Hippocampal formation (tissue), 2 donors: ENCODE results near the gene CIB4.

Experiments
- DNase-seq, 2 donors: peaks; one replicate each; lab custom pipeline; 2025; lab: John Stamatoyannopoulos, UW

Gene CIB4

GRCh38 chr2:26640781-26641564 is at the start of gene CIB4:
Gene CIB4, minus strand, starts transcription at chr2:26641366. Its CDS starts 52 bp downstream, at chr2:26641314.
- DNase-seq = no peak

DNA sequence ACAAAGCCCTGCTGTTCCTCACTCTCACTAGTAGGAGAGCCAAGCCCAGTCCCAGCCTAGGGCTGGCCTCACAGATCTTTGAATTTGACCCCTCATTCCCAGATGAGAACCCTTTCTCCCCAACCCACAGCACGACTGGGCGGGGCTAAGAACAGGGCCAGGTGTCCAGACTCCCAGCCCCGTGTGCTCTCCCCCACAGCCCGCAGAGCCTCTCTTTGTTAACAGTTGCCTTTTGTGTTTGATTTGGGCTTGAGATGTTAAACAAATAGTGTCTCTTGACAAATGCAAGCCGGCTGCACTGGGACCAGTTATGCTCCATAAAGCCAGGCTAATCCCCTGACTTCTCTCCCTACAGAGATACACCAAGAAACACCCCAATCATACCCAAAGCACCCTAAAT is 46.6 kb upstream of the CIB4 start:
- no peak for DNase-seq

GRCh38 chr2:26687328-26687727 is 46.2 kb upstream of the CIB4 start:
- no peak for DNase-seq

GRCh38 chr2:26685989-26686839 is 45.0 kb upstream of the CIB4 start:
- DNase-seq = no peak

GRCh38 chr2:26685341-26685740 is 44.2 kb upstream of the CIB4 start:
- no peak for DNase-seq

- DNase-seq = no peak
Measured at GRCh38 chr2:26683583-26683982, 42.4 kb upstream of the CIB4 start.

DNA sequence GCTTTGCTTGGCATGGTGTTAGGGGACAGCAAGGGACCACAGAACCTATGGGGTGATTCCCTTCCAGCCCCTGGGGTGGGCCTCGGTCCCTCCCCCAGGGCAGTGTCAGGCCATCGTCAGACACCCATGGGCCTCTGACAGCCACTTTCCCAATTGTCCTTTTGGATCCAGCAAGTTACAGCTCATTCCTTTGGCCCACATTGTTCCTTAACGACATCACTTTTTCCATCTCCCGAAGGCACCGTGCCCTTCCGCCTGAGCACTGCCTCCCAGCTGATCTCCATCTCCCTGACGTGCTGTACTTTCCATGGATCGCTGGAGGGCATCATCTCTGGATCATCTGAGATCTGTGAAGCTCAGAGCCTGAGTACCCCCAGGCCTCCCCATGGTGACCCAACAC is 41.0 kb upstream of the CIB4 start:
- DNase-seq = no peak

DNA sequence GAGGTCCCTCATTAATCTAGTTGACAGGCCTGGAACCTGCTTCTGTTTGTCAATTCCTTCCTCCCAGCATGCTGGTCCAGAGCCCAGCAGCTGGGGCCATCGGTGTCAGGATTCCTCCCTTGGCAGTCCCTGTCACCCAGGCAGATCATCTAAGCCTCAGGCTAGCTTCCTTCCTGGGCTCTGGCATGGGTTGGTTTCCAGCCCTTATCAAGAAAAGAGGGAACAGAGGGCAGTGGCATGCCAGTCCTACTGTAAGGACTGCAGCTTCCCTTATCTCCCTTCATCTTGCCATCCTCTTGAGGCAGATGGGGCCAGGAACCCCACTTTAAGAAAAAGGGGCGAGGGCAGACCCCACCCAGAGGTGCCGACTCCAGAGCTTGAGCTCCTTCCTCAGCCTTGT is 40.5 kb upstream of the CIB4 start:
- no peak for DNase-seq

DNA sequence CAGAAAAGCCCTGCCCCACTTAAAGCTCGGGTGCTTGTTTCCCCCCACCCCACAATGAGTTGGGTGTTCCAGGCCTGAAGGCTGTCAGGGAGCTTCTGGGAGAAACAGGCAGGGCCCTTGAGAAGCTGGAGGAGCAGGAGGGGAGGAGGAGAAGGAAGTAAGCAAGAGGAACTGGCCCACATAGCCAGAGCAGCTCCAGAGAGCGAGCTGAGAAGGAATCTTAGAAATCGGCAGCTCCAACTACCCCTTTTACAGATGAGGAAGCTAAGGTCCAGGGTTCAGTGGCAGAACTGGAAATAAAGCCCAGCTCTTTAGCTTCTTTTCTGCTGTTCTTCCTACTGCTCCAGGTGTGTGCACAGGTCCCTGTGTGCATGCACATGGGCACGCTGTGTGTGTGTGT is 38.7 kb upstream of the CIB4 start:
- DNase-seq = no peak

GRCh38 chr2:26678035-26678434 is 36.9 kb upstream of the CIB4 start:
- no peak for DNase-seq

GRCh38 chr2:26675651-26676255 is 34.6 kb upstream of the CIB4 start:
- DNase-seq = no peak

GRCh38 chr2:26674771-26675170 is 33.6 kb upstream of the CIB4 start:
- DNase-seq = no peak

GRCh38 chr2:26674002-26674751 is 33.0 kb upstream of the CIB4 start:
- DNase-seq = no peak

DNA sequence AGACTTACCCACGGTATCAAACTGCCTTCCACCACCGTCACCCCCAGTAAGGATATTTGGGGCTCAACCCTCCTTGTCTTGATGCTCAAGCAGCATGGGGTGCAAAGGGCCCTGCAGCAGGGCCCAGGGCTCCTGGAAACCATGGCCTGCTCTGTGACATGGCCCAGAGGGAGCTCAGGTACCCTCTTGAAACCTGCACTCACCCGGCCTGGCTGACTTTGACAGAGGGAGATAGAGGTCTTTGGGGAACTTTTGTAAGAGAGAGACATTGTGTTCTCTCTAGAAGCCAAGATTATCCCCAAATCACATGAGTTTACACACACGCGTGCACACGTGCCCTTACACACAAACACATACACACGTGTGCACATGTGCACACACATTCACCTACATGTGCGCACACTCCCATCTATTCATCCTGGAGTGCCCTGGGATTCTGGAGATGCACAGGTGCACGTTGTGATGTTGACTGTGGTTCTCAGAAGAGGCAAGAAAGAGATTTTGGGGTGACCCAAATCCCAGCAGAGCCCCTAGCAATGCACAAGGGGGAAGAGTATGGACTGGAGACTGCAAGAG is 31.7 kb upstream of the CIB4 start:
- DNase-seq = no peak

GRCh38 chr2:26672112-26672817 is 31.1 kb upstream of the CIB4 start:
- DNase-seq = no peak

- no peak for DNase-seq
Measured at GRCh38 chr2:26671691-26672090, 30.5 kb upstream of the CIB4 start.

- DNase-seq = no peak
Measured at GRCh38 chr2:26670931-26671460, 29.8 kb upstream of the CIB4 start.

- DNase-seq = no peak
Measured at GRCh38 chr2:26670171-26670570, 29.0 kb upstream of the CIB4 start.

- DNase-seq = no peak
Measured at GRCh38 chr2:26668856-26669750, 27.9 kb upstream of the CIB4 start.

- DNase-seq = no peak
Measured at GRCh38 chr2:26668041-26668440, 26.9 kb upstream of the CIB4 start.
